Hematopoietic multipotent progenitor cell treated with erythropoietin and hydrocortisone succinate and interleukin-3 and kit ligand, for 4 days (in vitro differentiated cells): ENCODE measurements around the gene LTBP4.

Experiments used
- DNase-seq: peaks from one replicate; pipeline ENCODE4 v3.0.0-alpha.2; 2015

LTBP4 gene

GRCh38 chr19:40598918-40599307, 2.3 kb upstream of the LTBP4 start:
- DNase-seq, result no peak

- DNase-seq, result peak; percentile 57
Observed at GRCh38 chr19:40599331-40599901, 1.8 kb upstream of the LTBP4 start.

- no peak for DNase-seq
Observed at GRCh38 chr19:40599902-40600569, 1.1 kb upstream of the LTBP4 start.

GRCh38 chr19:40600570-40601133, 517 bp upstream of the LTBP4 start:
- DNase-seq, result no peak

DNA sequence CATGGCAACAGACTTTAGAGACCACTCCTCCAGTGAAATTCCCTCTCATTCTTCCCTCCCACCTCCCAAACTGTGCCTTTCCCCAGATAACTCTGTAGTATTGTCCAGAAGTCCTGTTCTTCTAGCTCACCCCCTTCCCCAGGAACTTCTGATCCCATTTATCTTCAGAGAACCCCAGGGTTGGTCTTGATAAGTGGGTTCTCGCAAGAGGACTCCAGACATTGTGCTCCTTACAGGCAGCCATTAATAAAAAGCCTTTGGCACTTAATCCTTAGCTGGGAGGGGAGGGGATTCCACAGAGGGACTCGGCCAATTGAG, 1.9 kb downstream of the LTBP4 start:
- no peak for DNase-seq

- peak; percentile 99 for DNase-seq
Observed at GRCh38 chr19:40603389-40604170, 2.4 kb downstream of the LTBP4 start.

DNA sequence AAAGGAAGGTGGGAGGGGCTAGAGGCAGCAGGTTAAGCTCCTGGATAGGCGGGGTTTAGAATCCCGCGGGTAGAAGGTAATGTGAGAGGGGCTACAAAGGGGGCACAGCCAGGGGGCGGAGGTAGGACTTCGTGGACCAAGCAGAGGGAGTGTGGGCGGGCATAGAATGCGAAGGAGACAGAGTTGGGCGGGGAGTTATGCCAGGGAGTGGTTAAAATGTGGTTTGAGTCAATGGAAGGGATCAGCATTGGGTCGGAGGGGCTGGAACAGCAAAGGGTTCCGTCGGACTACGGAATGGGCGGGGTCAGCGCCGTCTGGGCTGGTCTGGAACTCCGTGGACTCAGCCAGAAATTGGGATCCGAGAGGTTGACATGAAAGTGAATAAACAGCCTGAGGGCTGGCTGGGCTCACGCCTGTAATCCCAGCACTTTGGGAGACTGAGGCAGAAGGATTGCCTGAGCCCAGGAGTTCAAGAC, 3.0 kb downstream of the LTBP4 start:
- DNase-seq, result no peak

DNA sequence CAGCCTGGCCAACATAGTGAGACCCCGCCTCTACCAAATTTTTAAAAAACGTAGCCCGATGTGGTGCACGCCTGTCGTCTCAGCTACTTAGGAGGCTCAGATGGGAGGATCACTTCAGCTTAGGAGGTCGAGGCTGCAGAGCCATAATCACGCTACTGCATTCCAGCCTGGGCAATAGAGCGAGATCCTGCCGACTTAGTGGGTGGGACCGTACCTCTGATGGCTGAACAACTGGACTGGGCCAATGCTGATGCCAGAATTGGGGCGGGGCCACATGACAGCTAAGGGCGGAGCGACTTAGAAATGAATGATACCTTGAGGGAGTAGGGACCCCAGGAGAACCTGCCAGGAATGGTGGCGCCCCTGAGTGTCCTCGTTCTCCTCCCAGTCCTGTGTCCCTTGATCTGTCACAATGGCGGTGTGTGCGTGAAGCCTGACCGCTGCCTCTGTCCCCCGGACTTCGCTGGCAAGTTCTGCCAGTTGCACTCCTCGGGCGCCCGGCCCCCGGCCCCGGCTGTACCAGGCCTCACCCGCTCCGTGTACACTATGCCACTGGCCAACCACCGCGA, 3.6 kb downstream of the LTBP4 start:
- DNase-seq, result peak; percentile 45

- peak; percentile 88 for DNase-seq
Observed at GRCh38 chr19:40605216-40605971, 4.2 kb downstream of the LTBP4 start.

DNA sequence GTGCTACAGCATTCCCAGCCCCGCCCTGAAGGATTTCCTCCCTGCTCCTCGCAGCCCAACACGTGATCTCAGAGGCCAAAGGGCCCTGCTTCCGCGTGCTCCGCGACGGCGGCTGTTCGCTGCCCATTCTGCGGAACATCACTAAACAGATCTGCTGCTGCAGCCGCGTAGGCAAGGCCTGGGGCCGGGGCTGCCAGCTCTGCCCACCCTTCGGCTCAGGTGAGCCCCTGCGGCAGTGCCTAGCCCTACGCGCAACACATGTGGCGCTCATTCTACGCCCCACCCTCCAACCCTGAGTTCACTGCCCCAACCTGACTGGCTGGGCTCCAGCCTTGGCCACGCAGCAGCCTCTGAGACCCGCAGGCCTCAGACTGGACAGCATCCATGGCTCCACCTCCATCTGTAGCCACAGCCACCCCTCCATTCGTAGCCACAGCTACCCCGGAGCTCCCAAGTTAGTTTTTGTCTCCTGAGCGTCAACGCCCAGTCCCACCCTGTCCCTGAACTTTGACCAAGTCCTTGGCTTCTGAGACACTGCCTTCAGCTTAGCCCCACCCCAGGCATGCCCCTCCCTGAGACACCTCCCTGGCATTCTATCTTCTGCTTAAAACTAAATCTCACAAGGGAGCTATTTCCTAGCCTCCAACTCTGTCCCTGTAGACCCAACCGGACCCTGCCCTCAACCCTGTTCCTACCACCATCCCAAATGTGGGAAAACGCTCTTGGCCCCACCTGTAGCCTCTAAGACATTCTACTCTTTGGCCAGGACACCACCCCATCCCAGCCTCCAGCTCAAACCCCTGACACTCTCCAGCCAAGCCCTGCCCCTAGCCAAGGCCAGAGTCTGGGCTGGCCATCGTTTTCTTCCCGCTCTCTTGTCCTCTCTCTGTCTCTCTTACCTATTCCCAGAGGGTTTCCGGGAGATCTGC, 6.4 kb downstream of the LTBP4 start:
- peak; percentile 64 for DNase-seq

- DNase-seq, result no peak
Observed at GRCh38 chr19:40608240-40608621, 7.1 kb downstream of the LTBP4 start.

DNA sequence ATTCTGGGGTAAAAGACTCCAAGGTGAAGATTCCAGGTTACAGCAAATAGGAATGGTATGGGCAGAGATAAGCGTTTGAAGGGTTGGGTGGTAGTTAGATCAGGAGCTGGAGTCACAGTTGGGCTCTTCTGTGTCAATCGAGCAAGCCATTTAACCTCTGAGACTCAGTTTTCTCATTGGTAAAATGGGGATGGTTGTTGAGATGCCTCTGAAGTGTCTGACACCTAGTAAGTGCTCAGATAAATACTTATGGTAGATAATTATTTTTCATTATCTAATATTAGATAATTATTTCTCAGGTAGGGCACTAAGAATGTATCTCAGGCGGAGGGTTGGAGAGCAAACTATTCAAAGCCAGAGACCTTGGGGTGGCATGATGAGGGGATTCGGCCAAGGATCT, 7.8 kb downstream of the LTBP4 start:
- no peak for DNase-seq

GRCh38 chr19:40609561-40610395, 8.6 kb downstream of the LTBP4 start:
- DNase-seq, result peak; percentile 97

DNA sequence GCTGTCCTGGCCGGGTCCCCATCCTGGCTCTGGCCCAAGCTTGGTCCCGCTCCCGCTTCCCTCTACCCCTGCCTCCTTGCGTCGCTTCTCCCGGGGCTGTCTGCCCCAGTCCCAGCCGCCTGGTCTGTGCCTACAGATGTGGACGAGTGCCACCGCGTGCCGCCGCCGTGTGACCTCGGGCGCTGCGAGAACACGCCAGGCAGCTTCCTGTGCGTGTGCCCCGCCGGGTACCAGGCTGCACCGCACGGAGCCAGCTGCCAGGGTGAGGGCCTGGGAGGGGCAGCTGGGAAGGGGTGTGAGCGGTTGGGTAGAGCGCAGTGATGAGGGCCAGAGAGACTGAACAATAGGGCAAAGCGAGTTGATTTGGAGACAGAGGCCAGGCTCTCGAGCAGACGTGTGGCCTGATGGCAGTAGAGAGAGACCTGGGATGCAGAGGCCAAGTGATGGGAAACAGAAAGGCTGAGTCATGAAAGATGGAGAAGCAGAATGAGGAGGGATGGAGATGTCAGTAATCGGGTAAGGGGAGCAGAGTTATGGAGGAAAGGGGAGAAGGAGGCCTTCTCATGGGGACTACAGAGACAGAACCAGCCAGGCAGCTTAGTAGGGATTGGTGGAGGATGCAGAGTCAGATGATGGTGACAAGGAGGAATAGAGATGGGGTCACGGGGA, 9.4 kb downstream of the LTBP4 start:
- peak; percentile 82 for DNase-seq

- DNase-seq, result no peak
Observed at GRCh38 chr19:40611096-40611495, 9.9 kb downstream of the LTBP4 start.

GRCh38 chr19:40611900-40612698, 10.9 kb downstream of the LTBP4 start:
- no peak for DNase-seq

DNA sequence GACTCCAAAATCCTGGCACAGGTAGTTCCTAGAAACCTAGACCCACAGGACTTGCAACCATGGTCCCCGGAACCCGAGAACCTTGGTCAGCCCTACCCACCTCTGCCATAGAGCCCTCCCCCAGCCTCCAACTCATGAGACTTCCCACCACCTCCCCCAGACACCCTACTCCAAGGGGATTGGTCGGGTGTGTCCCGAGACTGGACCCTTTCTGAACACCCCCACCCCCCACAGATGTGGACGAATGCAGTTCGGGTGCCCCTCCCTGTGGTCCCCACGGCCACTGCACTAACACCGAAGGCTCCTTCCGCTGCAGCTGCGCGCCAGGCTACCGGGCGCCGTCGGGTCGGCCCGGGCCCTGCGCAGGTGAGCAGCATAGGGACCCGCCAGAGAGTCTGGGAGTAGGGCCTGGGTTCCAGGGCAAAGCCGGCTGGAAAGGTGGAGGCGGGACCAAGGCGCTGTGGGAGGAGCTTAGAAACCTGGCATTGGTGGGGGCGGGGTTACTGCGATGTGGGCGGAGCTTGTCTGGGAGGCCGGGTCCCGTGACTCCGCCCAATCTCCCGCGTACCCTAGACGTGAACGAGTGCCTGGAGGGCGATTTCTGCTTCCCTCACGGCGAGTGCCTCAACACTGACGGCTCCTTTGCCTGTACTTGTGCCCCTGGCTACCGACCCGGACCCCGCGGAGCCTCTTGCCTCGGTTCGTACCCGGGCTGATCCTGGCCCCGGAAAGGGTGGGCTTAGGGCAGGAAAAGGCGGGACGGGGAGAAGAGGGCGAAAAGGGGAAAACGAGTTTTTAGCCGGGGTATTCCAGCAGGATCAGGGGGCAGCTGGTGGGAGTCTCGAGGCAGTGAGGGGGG, 11.9 kb downstream of the LTBP4 start:
- DNase-seq, result peak; percentile 80
